IMR-90 (cell line): ENCODE measurements around the gene OR1D5. TPM values are rescaled to one million over a fixed set of nuclear protein-coding genes. Genes with fewer than 3 reads are reported as not detected.
"Not testable (repeated sequence)": the region's sequence is repeated elsewhere in the genome, so short reads cannot be mapped to it uniquely, and the experiment has no call there.

Experiments
- ATAC-seq: fragments of 200-7000 bp; cut with Tn5 transposase; 2 replicates; pipeline ENCODE4 v1.9.1; 2020; ENCODE audit warnings: low read depth, mild to moderate bottlenecking, moderate library complexity
- Bru-seq: library from RNA; stranded (reverse); fragments of 400-500 nt; gene quantifications from one replicate; lab custom pipeline; 2021; lab: Mats Ljungman, UMichigan
- BruChase-seq, 2 experiments: library from RNA; stranded (reverse); fragments of 400-500 nt; gene quantifications; one replicate each; lab custom pipeline; 2021; lab: Mats Ljungman, UMichigan
- BruUV-seq: library from RNA; stranded (reverse); fragments of 400-500 nt; replicated peaks from 2 replicates; lab custom pipeline; 2021; lab: Mats Ljungman, UMichigan
- CTCF ChIA-PET: fragments of 300-600 bp; formaldehyde crosslinking; extraction: SDS; loops from one replicate; lab custom pipeline; 2021; ENCODE audit warnings: antibody characterized with exemption; lab: Yijun Ruan, JAX
- POLR2A ChIA-PET: fragments of 300-600 bp; sonication (Branson Sonifier 250); formaldehyde crosslinking; loops from one replicate; lab custom pipeline; 2022; ENCODE audit warnings: antibody characterized with exemption; ENCODE audit not compliant: unreplicated experiment; lab: Charles Lee
- DNase-seq: peaks from one replicate; pipeline ENCODE4 v3.0.0; 2013
- H2AFZ ChIP-seq: replicated peaks from 2 replicates; pipeline ENCODE3; 2013; ENCODE audit warnings: low read length, mild to moderate bottlenecking; ENCODE audit not compliant: poor library complexity
- H2AK5ac ChIP-seq: 2 replicates; pipeline ENCODE4 v1.6.1; 2013; ENCODE audit warnings: low read depth, low read length, inconsistent platforms
- H2AK9ac ChIP-seq: replicated peaks from 2 replicates; pipeline ENCODE3; 2013; ENCODE audit warnings: mild to moderate bottlenecking, low read depth, low read length, moderate library complexity; ENCODE audit not compliant: poor library complexity
- H2BK120ac ChIP-seq: 2 replicates; pipeline ENCODE4 v1.6.1; 2013; ENCODE audit warnings: low read depth, low read length, inconsistent platforms
- H2BK15ac ChIP-seq: 3 replicates; pipeline ENCODE4 v1.6.1; 2013; ENCODE audit warnings: low read depth, low read length, inconsistent platforms
- H2BK20ac ChIP-seq: 2 replicates; pipeline ENCODE4 v1.6.1; 2013; ENCODE audit warnings: low read depth, mild to moderate bottlenecking, inconsistent platforms, low read length, moderate library complexity
- H2BK5ac ChIP-seq: 2 replicates; pipeline ENCODE4 v1.6.1; 2013; ENCODE audit warnings: mild to moderate bottlenecking, low read depth, low read length, inconsistent platforms; ENCODE audit not compliant: poor library complexity, severe bottlenecking
- H3K14ac ChIP-seq: replicated peaks from 2 replicates; pipeline ENCODE4 v1.6.1; 2013; ENCODE audit warnings: low read depth, low read length, inconsistent platforms
- H3K18ac ChIP-seq: 2 replicates; pipeline ENCODE4 v1.6.1; 2013; ENCODE audit warnings: low read depth, low read length, control low read depth
- H3K23ac ChIP-seq: 2 replicates; pipeline ENCODE4 v1.6.1; 2013; ENCODE audit warnings: low read depth, low read length, inconsistent platforms
- H3K27ac ChIP-seq: 2 replicates; pipeline ENCODE4 v1.5.1; 2013; ENCODE audit warnings: mild to moderate bottlenecking, control low read depth, low read length; ENCODE audit not compliant: insufficient read depth
- H3K27me3 ChIP-seq: 2 replicates; pipeline ENCODE4 v1.6.1; 2013; ENCODE audit warnings: low read length; ENCODE audit not compliant: control insufficient read depth, insufficient read depth
- H3K36me3 ChIP-seq: 2 replicates; pipeline ENCODE4 v1.6.1; 2013; ENCODE audit warnings: low read length, mixed read lengths; ENCODE audit not compliant: control insufficient read depth, insufficient read depth
- H3K4ac ChIP-seq: 2 replicates; pipeline ENCODE4 v1.6.1; 2013; ENCODE audit warnings: low read depth, low read length, inconsistent platforms
- H3K4me1 ChIP-seq: 2 replicates; pipeline ENCODE4 v1.6.1; 2013; ENCODE audit warnings: low read length, mixed read lengths; ENCODE audit not compliant: control insufficient read depth, insufficient read depth
- H3K4me2 ChIP-seq: 2 replicates; pipeline ENCODE4 v1.6.1; 2013; ENCODE audit warnings: low read depth, mild to moderate bottlenecking, control low read depth, low read length, moderate library complexity
- H3K4me3 ChIP-seq: 2 replicates; pipeline ENCODE4 v1.5.1; 2013; ENCODE audit warnings: low read depth, mild to moderate bottlenecking, control low read depth, low read length, moderate library complexity; ENCODE audit not compliant: insufficient read depth
- H3K56ac ChIP-seq: 2 replicates; pipeline ENCODE4 v1.6.1; 2013; ENCODE audit warnings: low read length, inconsistent platforms; ENCODE audit not compliant: insufficient read depth; ENCODE audit errors: extremely low read depth
- H3K79me1 ChIP-seq, 2 experiments: 2 replicates each; pipeline ENCODE4 v1.6.1; 2013; ENCODE audit warnings: low read length in 2 of 2, inconsistent platforms in 1 of 2, low read depth in 1 of 2
- H3K9ac ChIP-seq: 2 replicates; pipeline ENCODE4 v1.6.1; 2013; ENCODE audit warnings: low read depth, low read length, control low read depth
- H3K9me1 ChIP-seq: 2 replicates; pipeline ENCODE4 v1.6.1; 2013; ENCODE audit warnings: low read length, inconsistent platforms; ENCODE audit not compliant: insufficient read depth
- H3K9me3 ChIP-seq: 2 replicates; pipeline ENCODE4 v1.6.1; 2013; ENCODE audit warnings: low read length; ENCODE audit not compliant: control insufficient read depth, insufficient read depth
- H4K20me1 ChIP-seq: 2 replicates; pipeline ENCODE4 v1.6.1; 2013; ENCODE audit warnings: low read length, inconsistent platforms; ENCODE audit not compliant: insufficient read depth
- H4K5ac ChIP-seq: 2 replicates; pipeline ENCODE4 v1.6.1; 2013; ENCODE audit warnings: mild to moderate bottlenecking, low read depth, low read length, control low read depth
- H4K8ac ChIP-seq, 2 experiments: 2 replicates each; pipeline ENCODE4 v1.6.1; 2013; ENCODE audit warnings: low read depth in 2 of 2, low read length in 2 of 2, control low read depth in 1 of 2, inconsistent platforms in 1 of 2
- H4K91ac ChIP-seq: 2 replicates; pipeline ENCODE4 v1.6.1; 2013; ENCODE audit warnings: low read depth, low read length, inconsistent platforms; ENCODE audit not compliant: insufficient read depth
- WGBS, 2 experiments: methylation state at CpG; one replicate each; pipeline versions ENCODE4 v1.1.5 to v1.1.7; 2013; ENCODE audit warnings: missing lambda C conversion rate in 2 of 2; ENCODE audit not compliant: insufficient read length in 1 of 2; ENCODE audit errors: extremely low coverage in 2 of 2; 5-methylcytosine and 5-hydroxymethylcytosine counted together
- dilution Hi-C: fragments of 300-500 bp; cut with HindIII; formaldehyde crosslinking; loops from one replicate; pipeline ENCODE4 v1.14.3; 2018; ENCODE audit warnings: low sequenced_read_pairs; ENCODE audit not compliant: unreplicated experiment
- in situ Hi-C: fragments of 300-500 bp; cut with MboI; formaldehyde crosslinking; loops from 3 replicates; pipeline ENCODE4 v1.14.3; 2019; ENCODE audit warnings: low sequenced_read_pairs, inconsistent platforms, mixed read lengths
- intact Hi-C: fragments of 100-400 bp; cut with micrococcal nuclease; formaldehyde crosslinking; loops from 2 replicates; pipeline ENCODE4 v1.10.0; 2022
- long read RNA-seq: library from polyadenylated mRNA; unstranded; transcript quantifications from one replicate; pipeline ENCODE4 v2.0.0, GENCODE V29; 2021; ENCODE audit not compliant: unreplicated experiment
- polyA plus RNA-seq, 3 experiments: library from polyadenylated mRNA; depleted of rRNA; stranded (reverse); fragments of >200 nt; gene quantifications; 2 replicates each; pipeline ENCODE4 v1.2.3, GENCODE V29; 2012; ENCODE audit warnings: low replicate concordance in 1 of 3
- total RNA-seq: library from RNA; depleted of rRNA; stranded (reverse); fragments of >200 nt; gene quantifications from 2 replicates; pipeline ENCODE4 v1.2.3, GENCODE V29; 2012; rRNA removed

Gene OR1D5, protein sequence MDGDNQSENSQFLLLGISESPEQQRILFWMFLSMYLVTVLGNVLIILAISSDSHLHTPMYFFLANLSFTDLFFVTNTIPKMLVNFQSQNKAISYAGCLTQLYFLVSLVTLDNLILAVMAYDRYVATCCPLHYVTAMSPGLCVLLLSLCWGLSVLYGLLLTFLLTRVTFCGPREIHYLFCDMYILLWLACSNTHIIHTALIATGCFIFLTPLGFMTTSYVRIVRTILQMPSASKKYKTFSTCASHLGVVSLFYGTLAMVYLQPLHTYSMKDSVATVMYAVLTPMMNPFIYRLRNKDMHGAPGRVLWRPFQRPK
- total RNA-seq (not detected in 2 replicates), polyA plus RNA-seq (2012; rRNA removed) (not detected in 2 replicates), Bru-seq, nascent RNA (not detected), BruChase-seq, experiment 1, labeled RNA remaining after a 6-hour chase (not detected), BruChase-seq, experiment 2, labeled RNA remaining after a 2-hour chase (not detected)
- polyA plus RNA-seq (2012; cell fraction: cytosol; rRNA removed), result not detected in 2 replicates
- polyA plus RNA-seq (2012; cell fraction: nucleus; rRNA removed; ENCODE audit: low replicate concordance), result not detected in 2 replicates
- long read RNA-seq, result 0 reads

DNA sequence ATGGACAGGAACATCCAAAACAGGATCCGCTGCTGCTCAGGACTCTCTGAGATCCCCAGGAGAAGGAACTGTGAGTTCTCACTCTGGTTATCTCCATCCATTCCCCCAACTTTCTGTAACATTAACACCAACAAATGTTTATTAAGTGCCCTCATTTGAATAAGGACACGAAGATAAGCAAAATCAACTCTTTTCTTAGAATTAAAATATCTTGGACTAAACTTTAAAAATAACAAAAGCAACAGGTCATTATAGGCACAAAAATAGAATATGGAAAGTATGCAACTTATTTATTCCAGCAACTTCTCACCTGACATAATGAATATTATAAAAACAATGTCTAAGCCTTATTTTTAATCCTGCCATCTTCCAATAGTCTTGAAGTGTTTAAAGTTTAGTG, at the start of gene OR1D5:
OR1D5 (minus strand) TSS at position 101 of the 400 bp plus-strand sequence; CDS start at position 101, 0 bp downstream.
- BruUV-seq, H3K4ac ChIP-seq, H3K4me1 ChIP-seq, H3K4me3 ChIP-seq, intact Hi-C loops, in situ Hi-C loops, CTCF ChIA-PET, H2BK5ac ChIP-seq, H3K9ac ChIP-seq, H3K56ac ChIP-seq, H2BK20ac ChIP-seq, H3K9me3 ChIP-seq, H3K9me1 ChIP-seq, H4K8ac ChIP-seq, H3K27ac ChIP-seq, H3K79me1 ChIP-seq, H2AFZ ChIP-seq, H2AK5ac ChIP-seq, dilution Hi-C loops, H3K27me3 ChIP-seq, H4K91ac ChIP-seq, H3K36me3 ChIP-seq, POLR2A ChIA-PET, H2AK9ac ChIP-seq, H4K20me1 ChIP-seq, H3K23ac ChIP-seq, ATAC-seq, H3K14ac ChIP-seq, DNase-seq, H4K5ac ChIP-seq, H3K4me2 ChIP-seq, H2BK15ac ChIP-seq, H2BK120ac ChIP-seq, H3K18ac ChIP-seq: not testable (repeated sequence)
- no CpG with 5 or more reads among the region's 2 CpGs for WGBS, 2 experiments
